Epithelial cell of esophagus (primary cell): ENCODE data around the gene PTGFRN.

ENCODE experiments used
- DNase-seq: peaks from one replicate; pipeline ENCODE4 v3.0.0; 2010; ENCODE audit warnings: low read depth
- H3K4me3 ChIP-seq: 2 replicates; pipeline ENCODE4 v1.5.1; 2011; ENCODE audit warnings: mild to moderate bottlenecking, low read length, control low read depth
- TF ChIP-seq, protein P1 (sequence below): IDR thresholded peaks from 2 replicates; pipeline ENCODE4 v1.5.1; 2011; ENCODE audit warnings: low read depth, mild to moderate bottlenecking, low read length, control low read depth, inconsistent platforms; ENCODE audit not compliant: insufficient read depth; ENCODE audit errors: missing control alignments

Gene PTGFRN

GRCh38 chr1:117008656-117009055, 98.9 kb downstream of the PTGFRN start:
- no peak for DNase-seq
- TF ChIP-seq, protein P1, sequence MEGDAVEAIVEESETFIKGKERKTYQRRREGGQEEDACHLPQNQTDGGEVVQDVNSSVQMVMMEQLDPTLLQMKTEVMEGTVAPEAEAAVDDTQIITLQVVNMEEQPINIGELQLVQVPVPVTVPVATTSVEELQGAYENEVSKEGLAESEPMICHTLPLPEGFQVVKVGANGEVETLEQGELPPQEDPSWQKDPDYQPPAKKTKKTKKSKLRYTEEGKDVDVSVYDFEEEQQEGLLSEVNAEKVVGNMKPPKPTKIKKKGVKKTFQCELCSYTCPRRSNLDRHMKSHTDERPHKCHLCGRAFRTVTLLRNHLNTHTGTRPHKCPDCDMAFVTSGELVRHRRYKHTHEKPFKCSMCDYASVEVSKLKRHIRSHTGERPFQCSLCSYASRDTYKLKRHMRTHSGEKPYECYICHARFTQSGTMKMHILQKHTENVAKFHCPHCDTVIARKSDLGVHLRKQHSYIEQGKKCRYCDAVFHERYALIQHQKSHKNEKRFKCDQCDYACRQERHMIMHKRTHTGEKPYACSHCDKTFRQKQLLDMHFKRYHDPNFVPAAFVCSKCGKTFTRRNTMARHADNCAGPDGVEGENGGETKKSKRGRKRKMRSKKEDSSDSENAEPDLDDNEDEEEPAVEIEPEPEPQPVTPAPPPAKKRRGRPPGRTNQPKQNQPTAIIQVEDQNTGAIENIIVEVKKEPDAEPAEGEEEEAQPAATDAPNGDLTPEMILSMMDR, result no peak
- H3K4me3 ChIP-seq, result no peak overlapping the region

DNA sequence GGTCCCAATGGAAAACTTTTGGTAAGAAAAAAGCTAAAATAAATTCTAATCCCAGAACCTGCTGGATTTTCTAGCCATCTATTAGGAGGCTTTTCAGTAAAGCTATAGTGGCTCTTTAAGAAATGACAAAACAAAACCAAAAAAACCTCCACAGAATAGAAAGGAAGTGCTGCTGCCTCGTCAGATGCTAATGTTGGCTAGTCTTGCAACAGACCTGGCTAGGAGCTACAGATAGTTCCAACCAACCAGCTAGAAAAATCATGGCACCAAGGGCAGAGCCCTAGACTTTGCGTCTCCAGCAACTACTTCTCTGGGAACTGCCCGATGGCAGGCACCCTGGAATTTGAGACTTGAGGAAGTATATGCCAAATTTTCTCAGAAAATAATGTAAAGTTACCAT, 99.4 kb downstream of the PTGFRN start:
- TF ChIP-seq, protein P1, result no peak
- no peak overlapping the region for H3K4me3 ChIP-seq
- no peak for DNase-seq

GRCh38 chr1:117010310-117010969, 100.7 kb downstream of the PTGFRN start:
- DNase-seq, result no peak
- TF ChIP-seq, protein P1, result no peak
- H3K4me3 ChIP-seq, result no peak overlapping the region

DNA sequence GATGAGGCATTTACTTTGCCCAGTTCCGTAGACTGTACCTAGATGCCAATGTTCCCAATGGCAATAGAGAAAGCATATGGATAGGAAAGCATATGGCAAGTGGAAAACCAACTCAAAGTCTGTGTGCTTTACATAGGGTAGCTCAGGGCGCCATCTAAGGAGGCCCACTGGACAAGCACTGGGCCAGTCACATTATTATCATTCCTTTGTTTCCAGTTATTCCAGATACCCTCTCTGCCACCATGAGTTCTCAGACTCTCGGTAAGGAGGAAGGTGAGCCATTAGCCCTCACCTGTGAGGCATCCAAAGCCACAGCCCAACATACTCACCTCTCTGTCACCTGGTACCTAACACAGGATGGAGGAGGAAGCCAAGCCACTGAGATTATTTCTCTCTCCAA, 101.6 kb downstream of the PTGFRN start:
- DNase-seq, result no peak
- TF ChIP-seq, protein P1, result no peak
- H3K4me3 ChIP-seq, result no peak overlapping the region

DNA sequence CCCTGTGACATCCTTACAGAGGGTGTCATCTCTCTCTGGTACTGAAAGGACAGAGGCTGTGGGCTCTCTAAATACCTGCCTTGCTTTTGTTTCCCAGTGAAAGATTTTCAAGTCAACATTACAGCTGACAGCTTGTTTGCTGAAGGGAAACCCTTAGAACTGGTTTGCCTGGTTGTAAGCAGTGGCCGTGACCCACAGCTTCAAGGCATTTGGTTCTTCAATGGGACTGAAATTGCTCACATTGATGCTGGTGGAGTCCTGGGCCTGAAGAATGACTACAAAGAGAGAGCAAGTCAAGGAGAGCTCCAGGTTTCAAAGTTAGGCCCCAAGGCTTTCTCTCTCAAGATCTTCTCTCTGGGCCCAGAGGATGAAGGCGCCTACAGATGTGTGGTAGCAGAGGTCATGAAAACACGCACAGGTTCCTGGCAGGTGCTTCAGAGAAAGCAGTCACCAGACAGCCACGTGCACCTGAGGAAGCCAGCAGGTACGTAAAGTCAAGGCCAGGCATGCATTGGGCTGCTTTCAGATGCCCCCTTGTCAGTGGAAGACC, 103.7 kb downstream of the PTGFRN start:
- TF ChIP-seq, protein P1, result no peak
- no peak overlapping the region for H3K4me3 ChIP-seq
- peak; percentile 84 for DNase-seq

- H3K4me3 ChIP-seq, result no peak overlapping the region
- peak; percentile 48 for DNase-seq
- TF ChIP-seq, protein P1, result no peak
Measured at GRCh38 chr1:117014209-117014608, 104.5 kb downstream of the PTGFRN start.

DNA sequence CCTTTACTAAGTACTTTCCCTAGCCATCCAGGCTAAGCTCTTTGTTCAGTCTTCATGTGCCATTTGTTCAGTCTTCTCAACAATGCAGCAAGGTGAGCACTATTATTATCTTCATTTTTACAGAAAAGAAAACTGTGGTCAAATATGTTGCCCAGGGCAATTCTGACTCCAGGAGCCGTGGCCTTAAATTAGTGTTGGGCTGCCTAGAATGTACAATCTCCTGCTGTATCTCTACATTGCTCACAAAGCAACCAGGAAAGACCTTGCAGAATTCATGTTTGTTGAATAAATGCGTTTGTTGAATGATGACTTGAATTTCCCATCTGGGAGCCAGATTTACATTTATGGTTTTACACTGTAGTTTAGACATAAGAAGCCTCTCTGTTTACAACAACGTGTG, 106.0 kb downstream of the PTGFRN start:
- TF ChIP-seq, protein P1, result no peak
- no peak overlapping the region for H3K4me3 ChIP-seq
- DNase-seq, result no peak
